ENCODE data around the gene ERC2.

- no peak for TF ChIP-seq CTCF (conservative IDR thresholded peaks at IDR 0.05 in 1 of 2, IDR thresholded peaks at IDR 0.05 in 1 of 2; ENCODE audit: extremely low read depth in 1 of 2, insufficient read depth in 1 of 2, low read depth in 1 of 2, low read length in 2 of 2)
- TF ChIP-seq EZH2 (IDR thresholded peaks at IDR 0.05; ENCODE audit: borderline replicate concordance, low read length): no peak
These were observed 270.9 kb downstream of the ERC2 start for GRCh38 chr3:56197259-56197965.

Data from mammary epithelial cell (primary cell).